Panc1 (cell line): ENCODE measurements around the gene ZNF74. TPM values are rescaled to one million over a fixed set of nuclear protein-coding genes. Genes with fewer than 3 reads are reported as not detected.

Experiments used
- ATAC-seq: fragments of 200-7000 bp; cut with Tn5 transposase; 2 replicates; pipeline ENCODE4 v1.9.1; 2020; ENCODE audit warnings: mild to moderate bottlenecking, moderate library complexity
- BruUV-seq: library from RNA; stranded (reverse); fragments of 400-500 nt; replicated peaks from 2 replicates; lab custom pipeline; 2021; lab: Mats Ljungman, UMichigan
- CTCF ChIA-PET: fragments of 300-600 bp; sonication (Branson Sonifier 250); formaldehyde crosslinking; loops from one replicate; lab custom pipeline; 2022; ENCODE audit warnings: antibody characterized with exemption; lab: Charles Lee
- POLR2A ChIA-PET: fragments of 300-600 bp; sonication (Branson Sonifier 250); formaldehyde crosslinking; loops from one replicate; lab custom pipeline; 2022; ENCODE audit warnings: antibody characterized with exemption; lab: Charles Lee
- DNase-seq: peaks from one replicate; pipeline ENCODE4 v3.0.0-alpha.2; 2010; ENCODE audit warnings: low read depth, low spot score
- H3K27ac ChIP-seq: 2 replicates; pipeline ENCODE4 v1.5.1; 2011; ENCODE audit warnings: mild to moderate bottlenecking, low read length, inconsistent platforms
- H3K27me3 ChIP-seq: fragments of 200-500 bp; sonication (Bioruptor generic); 2 replicates; pipeline ENCODE4 v1.6.0; 2014; ENCODE audit warnings: low read length, inconsistent platforms; ENCODE audit not compliant: control insufficient read depth, insufficient read depth
- H3K36me3 ChIP-seq: fragments of 200-500 bp; sonication (Bioruptor generic); 2 replicates; pipeline ENCODE4 v1.5.1; 2014; ENCODE audit warnings: inconsistent platforms, mild to moderate bottlenecking, low read length, moderate library complexity; ENCODE audit not compliant: control insufficient read depth, insufficient read depth
- H3K4me1 ChIP-seq: 2 replicates; pipeline ENCODE4 v1.5.1; 2011; ENCODE audit warnings: inconsistent platforms, mild to moderate bottlenecking, low read length, moderate library complexity; ENCODE audit not compliant: control insufficient read depth, insufficient read depth
- H3K4me3 ChIP-seq, 2 experiments: 2 replicates each; pipeline ENCODE4 v1.5.1; 2011 to 2012; ENCODE audit warnings: low read depth in 2 of 2, low read length in 2 of 2, mild to moderate bottlenecking in 2 of 2, inconsistent platforms in 1 of 2, moderate library complexity in 1 of 2
- H3K9me3 ChIP-seq: fragments of 200-500 bp; sonication (Bioruptor generic); 2 replicates; pipeline ENCODE4 v1.5.1; 2014; ENCODE audit warnings: low read depth, mild to moderate bottlenecking, inconsistent platforms, low read length, moderate library complexity; ENCODE audit not compliant: control insufficient read depth, insufficient read depth
- CTCF ChIP-seq: fragments of 450-650 bp; IDR thresholded peaks from 2 replicates; pipeline ENCODE4 v1.5.1; 2017; ENCODE audit warnings: mild to moderate bottlenecking
- POLR2AphosphoS5 ChIP-seq: IDR thresholded peaks from 2 replicates; pipeline ENCODE4 v1.6.1; 2012; ENCODE audit warnings: mild to moderate bottlenecking, low read depth, low read length, moderate library complexity
- SIN3A ChIP-seq: IDR thresholded peaks from 2 replicates; pipeline ENCODE4 v1.6.1; 2012; ENCODE audit warnings: low read depth, mild to moderate bottlenecking, low read length, moderate library complexity, borderline replicate concordance; ENCODE audit not compliant: insufficient read depth
- TCF7L2 ChIP-seq: IDR thresholded peaks from 2 replicates; pipeline ENCODE4 v1.6.1; 2011; ENCODE audit warnings: mild to moderate bottlenecking, low read depth, low read length, inconsistent platforms
- in situ Hi-C: cut with HindIII; loops from 2 replicates; pipeline ENCODE4 v1.10.0; 2016; ENCODE audit warnings: low sequenced_read_pairs, low pct_unique_long_range_greater_than_20kb
- intact Hi-C: fragments of 100-400 bp; cut with micrococcal nuclease; formaldehyde crosslinking; loops from one replicate; pipeline ENCODE4 v1.10.0; 2022; ENCODE audit not compliant: unreplicated experiment
- total RNA-seq: library from RNA; stranded (reverse); gene quantifications from one replicate; pipeline ENCODE4 v1.2.1, GENCODE V29; 2021; ENCODE audit not compliant: unreplicated experiment
- TF ChIP-seq, protein P1 (sequence below), 2 experiments: IDR thresholded peaks; 2 replicates each; pipeline ENCODE4 v1.6.1; 2011 to 2012; ENCODE audit warnings: low read depth in 2 of 2, control low read depth in 1 of 2, low read length in 1 of 2, mild to moderate bottlenecking in 1 of 2, moderate library complexity in 1 of 2; ENCODE audit not compliant: insufficient read depth in 1 of 2

Gene ZNF74
- total RNA-seq, 1 experiment from 2014 or later, result 13.2 TPM

DNA sequence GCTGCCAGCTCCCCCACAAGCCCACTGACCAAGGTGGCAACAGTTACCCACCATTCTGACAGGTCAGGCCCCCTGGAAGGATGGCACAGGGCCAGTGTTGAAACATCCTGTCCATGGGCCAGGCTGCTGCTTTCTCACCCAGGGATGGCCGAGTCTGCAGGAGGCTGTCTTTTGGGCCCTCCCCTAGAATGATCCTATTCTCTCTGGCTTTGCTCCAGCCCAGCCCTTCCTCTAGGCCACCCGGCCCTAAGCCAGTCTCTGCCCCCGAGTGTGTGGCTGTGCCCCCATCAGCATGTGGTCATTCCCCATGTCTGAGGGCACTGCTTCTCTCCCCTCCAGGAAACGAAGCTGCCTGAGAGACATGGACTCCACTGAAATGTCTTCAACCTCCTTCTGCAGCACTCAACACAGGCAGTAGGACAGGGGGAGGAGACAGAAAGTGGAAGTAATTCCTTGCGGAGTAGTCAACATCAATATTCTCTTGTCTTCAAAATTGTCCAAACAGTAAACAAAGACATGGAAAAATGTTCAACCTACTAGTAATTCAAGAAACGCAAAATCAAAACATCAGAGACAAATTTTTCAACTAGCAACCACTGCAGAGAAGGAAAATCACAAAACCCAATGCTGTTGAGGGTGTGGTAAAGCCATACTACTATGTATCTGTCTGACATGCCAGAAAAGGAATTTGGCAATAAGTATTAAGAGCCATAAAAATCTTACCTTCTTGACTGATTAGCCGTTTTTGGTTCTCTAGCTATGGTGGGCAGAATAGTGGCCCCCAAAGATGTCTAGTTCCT is 48.7 kb downstream of the ZNF74 start:
- Histone ChIP-seq H3K27ac (no peak overlapping the region), H3K36me3 (no peaks in the 10 kb centered on the region), H3K4me1 (no peaks in the 10 kb centered on the region), H3K4me3 (no peak overlapping the region), H3K27me3 (no peaks in the 10 kb centered on the region), H3K9me3 (no peaks in the 10 kb centered on the region)
- in situ Hi-C loops, result no loop called here
- BruUV-seq, result no TSS peak
- ATAC-seq (no peak), DNase-seq (no peak)
- intact Hi-C loops, result no loop called here
- ChIA-PET CTCF (no interaction called here), POLR2A (no interaction called here)
- TF ChIP-seq POLR2AphosphoS5 (no peak), SIN3A (no peak)

- in situ Hi-C loops, result no loop called here
- Histone ChIP-seq H3K4me3 (no peak overlapping the region), H3K9me3 (no peaks in the 10 kb centered on the region), H3K27me3 (no peaks in the 10 kb centered on the region), H3K36me3 (no peaks in the 10 kb centered on the region), H3K4me1 (no peaks in the 10 kb centered on the region), H3K27ac (no peak overlapping the region)
- ChIA-PET POLR2A (no interaction called here), CTCF (interaction anchor here (0.7 kb wide), 1 partner anchor 12 kb away, joined by 4 read pairs; no protein-coding TSS in a partner anchor)
- BruUV-seq, result no TSS peak
- TF ChIP-seq CTCF (no peak), TCF7L2 (no peak), POLR2AphosphoS5 (no peak), SIN3A (no peak)
- TF ChIP-seq, protein P1, sequence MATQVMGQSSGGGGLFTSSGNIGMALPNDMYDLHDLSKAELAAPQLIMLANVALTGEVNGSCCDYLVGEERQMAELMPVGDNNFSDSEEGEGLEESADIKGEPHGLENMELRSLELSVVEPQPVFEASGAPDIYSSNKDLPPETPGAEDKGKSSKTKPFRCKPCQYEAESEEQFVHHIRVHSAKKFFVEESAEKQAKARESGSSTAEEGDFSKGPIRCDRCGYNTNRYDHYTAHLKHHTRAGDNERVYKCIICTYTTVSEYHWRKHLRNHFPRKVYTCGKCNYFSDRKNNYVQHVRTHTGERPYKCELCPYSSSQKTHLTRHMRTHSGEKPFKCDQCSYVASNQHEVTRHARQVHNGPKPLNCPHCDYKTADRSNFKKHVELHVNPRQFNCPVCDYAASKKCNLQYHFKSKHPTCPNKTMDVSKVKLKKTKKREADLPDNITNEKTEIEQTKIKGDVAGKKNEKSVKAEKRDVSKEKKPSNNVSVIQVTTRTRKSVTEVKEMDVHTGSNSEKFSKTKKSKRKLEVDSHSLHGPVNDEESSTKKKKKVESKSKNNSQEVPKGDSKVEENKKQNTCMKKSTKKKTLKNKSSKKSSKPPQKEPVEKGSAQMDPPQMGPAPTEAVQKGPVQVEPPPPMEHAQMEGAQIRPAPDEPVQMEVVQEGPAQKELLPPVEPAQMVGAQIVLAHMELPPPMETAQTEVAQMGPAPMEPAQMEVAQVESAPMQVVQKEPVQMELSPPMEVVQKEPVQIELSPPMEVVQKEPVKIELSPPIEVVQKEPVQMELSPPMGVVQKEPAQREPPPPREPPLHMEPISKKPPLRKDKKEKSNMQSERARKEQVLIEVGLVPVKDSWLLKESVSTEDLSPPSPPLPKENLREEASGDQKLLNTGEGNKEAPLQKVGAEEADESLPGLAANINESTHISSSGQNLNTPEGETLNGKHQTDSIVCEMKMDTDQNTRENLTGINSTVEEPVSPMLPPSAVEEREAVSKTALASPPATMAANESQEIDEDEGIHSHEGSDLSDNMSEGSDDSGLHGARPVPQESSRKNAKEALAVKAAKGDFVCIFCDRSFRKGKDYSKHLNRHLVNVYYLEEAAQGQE (IDR thresholded peaks at IDR 0.05; ENCODE audit: insufficient read depth in 1 of 2, low read depth in 2 of 2, low read length in 1 of 2), result no peak
- intact Hi-C loops, result no loop called here
- DNase-seq (no peak), ATAC-seq (no peak)
Observed at GRCh38 chr22:20444325-20444724, 50.4 kb downstream of the ZNF74 start.

DNA sequence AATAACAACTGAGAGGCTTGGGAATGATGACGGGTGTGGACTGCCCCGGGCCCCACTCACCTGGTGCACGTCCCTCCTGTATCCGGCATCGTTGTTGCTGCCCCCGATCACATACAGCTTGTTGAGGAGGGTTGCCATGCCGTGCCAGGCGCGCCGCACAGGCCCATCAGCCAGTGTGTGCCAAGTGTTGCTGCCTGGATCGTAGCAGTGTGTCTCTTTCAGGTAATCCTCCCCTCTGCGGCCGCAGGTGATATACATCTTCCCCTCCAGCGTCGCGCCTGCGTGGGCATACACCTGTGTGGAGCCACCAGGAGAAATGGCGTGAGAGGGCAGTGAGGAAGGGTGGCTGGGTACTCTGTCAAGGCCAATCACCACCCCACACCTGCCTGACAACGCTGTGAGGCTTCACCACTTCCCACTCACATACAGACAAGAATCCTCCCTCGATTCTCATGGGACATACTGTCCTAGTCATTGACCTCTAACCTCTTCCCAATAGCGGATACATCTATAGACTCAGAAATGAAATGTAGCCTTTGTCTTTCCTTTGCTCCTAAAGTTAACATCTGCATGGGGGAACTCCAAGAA is 52.5 kb downstream of the ZNF74 start:
- BruUV-seq, result no TSS peak
- Histone ChIP-seq H3K4me3 (no peak overlapping the region), H3K4me1 (no peaks in the 10 kb centered on the region), H3K9me3 (no peaks in the 10 kb centered on the region), H3K36me3 (no peaks in the 10 kb centered on the region), H3K27ac (no peak overlapping the region), H3K27me3 (no peaks in the 10 kb centered on the region)
- ChIA-PET POLR2A (no interaction called here), CTCF (no interaction called here)
- in situ Hi-C loops, result no loop called here
- ATAC-seq, result no peak
- TF ChIP-seq TCF7L2, result no peak
- no peak for TF ChIP-seq SIN3A
- TF ChIP-seq, protein P1 (IDR thresholded peaks at IDR 0.05; ENCODE audit: insufficient read depth in 1 of 2, low read depth in 2 of 2, low read length in 1 of 2), result no peak
- TF ChIP-seq POLR2AphosphoS5, result no peak
- no peak for TF ChIP-seq CTCF
- no peak for DNase-seq
- intact Hi-C loops, result no loop called here
